GM19193 (cell line): Measurements from ENCODE around the gene CCDC178.

Source experiments
- POLR2A ChIP-seq: IDR thresholded peaks from 4 replicates; pipeline ENCODE4 v1.6.1; 2011; ENCODE audit not compliant: insufficient read depth, insufficient read length; ENCODE audit errors: extremely low read depth

CCDC178 gene

GRCh38 chr18:32907648-32908423 lies 532.7 kb downstream of the CCDC178 start:
- TF ChIP-seq POLR2A, result no peak

- no peak for TF ChIP-seq POLR2A
Measured at GRCh38 chr18:32907311-32907585, 533.3 kb downstream of the CCDC178 start.

DNA sequence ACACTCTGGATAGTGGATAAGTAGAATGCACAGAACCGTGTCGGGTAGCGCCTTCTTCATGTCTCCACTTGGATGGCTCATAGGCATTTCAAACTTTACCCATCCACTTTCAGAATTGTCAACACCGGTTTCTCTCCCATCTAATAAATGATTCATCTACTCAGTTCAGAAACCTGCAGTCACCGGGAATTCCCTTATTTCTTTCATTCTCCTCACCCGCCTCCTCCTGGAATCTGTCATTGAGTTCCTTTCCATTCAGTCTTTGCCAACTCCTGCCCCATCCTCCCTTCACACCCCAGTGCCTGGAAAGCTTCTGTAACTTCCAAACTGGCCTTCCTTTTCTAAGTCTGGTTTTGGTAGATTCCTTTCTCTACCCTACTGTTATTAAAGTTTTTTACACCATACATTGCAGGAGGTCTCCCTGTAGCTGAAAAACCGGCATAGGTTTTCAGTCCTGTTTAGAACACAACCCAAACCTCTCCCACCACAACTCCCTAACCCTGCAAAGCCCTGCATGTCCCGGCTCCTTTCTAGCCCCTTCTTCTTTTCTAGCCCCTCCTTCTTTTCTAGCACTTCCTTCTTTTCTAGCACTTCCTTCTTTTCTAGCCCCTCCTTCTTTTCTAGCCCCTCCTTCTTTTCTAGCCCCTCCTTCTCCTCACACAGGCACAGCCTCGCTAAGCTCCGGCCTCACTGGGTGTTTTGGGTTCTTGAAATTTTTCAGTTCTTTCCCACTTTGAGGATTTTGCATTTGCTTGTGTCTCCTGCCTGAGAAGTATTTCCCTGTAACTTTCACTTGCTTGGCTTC lies 533.8 kb downstream of the CCDC178 start:
- TF ChIP-seq POLR2A, result no peak

GRCh38 chr18:32905651-32906050 lies 534.9 kb downstream of the CCDC178 start:
- no peak for TF ChIP-seq POLR2A

GRCh38 chr18:32902568-32903330 lies 537.8 kb downstream of the CCDC178 start:
- no peak for TF ChIP-seq POLR2A

DNA sequence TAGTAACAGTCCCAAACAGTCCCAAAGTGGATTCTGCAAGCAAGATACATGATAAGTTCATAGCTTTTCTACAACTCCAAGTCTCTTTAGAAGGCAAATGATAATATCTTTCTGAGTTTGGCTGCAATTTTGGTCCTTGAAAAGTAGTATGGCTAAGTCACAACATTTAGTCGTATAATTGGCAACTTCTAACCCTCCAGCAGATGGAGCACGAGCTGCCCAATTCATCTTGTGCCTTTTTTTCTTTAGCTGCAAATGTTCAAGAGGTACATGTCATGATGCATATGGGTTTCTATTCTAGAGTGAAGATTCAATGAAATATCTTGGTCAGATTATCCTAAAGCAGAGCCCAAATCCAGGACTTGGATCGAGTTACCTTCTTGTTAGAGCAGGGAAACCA lies 540.7 kb downstream of the CCDC178 start:
- no peak for TF ChIP-seq POLR2A

- TF ChIP-seq POLR2A, result no peak
Measured at GRCh38 chr18:32896776-32897547, 543.6 kb downstream of the CCDC178 start.

DNA sequence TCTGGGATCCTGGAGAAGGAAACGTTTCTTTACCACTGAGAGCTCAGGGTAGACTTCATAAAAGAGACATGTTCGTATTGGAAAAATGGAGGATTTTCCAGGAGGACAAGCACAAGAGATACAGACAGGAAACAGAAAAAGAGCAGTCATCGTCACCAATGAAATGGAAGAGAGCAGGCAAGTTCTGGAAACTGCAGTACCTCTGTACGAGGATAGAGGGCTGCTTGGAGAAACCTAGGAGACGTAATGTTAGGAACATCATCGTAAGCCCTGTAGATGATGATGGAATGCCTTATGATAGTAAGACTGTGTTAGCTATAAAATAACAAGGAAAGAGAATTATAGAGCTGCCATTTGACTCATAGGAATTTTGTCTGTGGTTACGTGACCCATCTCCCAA lies 546.6 kb downstream of the CCDC178 start:
- no peak for TF ChIP-seq POLR2A

- TF ChIP-seq POLR2A, result no peak
Measured at GRCh38 chr18:32891797-32892196, 548.7 kb downstream of the CCDC178 start.

- TF ChIP-seq POLR2A, result no peak
Measured at GRCh38 chr18:32891130-32891529, 549.4 kb downstream of the CCDC178 start.

DNA sequence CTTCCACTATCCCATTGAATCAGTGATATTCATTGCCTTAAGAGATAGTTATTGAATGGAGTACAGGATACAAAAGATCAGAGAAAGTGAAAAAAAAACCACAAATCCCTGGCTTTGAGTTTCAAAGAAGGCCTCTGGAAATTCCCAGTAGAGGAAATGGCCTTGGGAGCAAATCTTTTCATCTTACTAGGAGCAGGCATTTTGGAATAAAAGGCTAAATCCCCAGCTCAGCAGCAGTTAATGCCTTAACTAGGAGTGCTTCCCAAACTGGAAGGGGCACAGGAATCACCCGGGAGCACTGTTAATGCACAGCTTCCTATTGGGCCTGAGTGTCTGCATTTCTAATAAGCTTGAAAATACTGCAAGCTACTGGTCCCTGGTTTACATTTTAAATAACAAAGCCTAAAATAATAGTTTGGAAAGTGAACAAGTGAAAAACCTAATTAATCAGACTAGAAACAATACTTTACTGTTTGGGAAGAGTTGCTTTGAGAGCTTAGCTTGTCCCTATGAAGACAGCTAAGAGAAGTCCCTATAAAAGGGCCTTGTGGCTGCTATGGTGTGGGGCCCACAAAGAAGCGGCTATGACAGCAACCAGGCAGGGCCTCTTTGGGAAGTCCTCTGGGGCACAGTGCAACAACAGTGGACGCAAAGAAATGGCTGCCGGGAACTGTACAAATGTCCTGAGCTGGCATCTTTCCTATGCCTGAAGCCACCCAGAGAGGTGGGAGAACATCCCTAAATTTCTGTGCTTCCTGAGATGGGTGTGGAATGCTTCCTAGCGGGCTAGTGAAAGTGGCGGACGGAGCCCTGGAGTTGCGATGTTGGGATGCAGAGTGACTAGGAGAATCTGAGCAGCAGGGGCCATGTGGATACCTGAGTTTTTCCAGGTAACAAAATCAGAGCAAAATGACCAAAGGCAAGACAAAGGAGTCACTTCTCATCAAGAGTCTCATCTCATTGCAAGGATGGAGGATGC lies 550.6 kb downstream of the CCDC178 start:
- TF ChIP-seq POLR2A, result no peak

GRCh38 chr18:32888306-32888705 lies 552.2 kb downstream of the CCDC178 start:
- TF ChIP-seq POLR2A, result no peak
